HCT116 (cell line): ENCODE results near the gene KSR1. TPM values are rescaled to one million over a fixed set of nuclear protein-coding genes. Genes with fewer than 3 reads are reported as not detected.

Experiments
- ATAC-seq: fragments of 200-7000 bp; cut with Tn5 transposase; 2 replicates; pipeline ENCODE4 v1.9.1; 2020; ENCODE audit warnings: mild to moderate bottlenecking, moderate library complexity
- BruUV-seq: library from RNA; stranded (reverse); fragments of 400-500 nt; replicated peaks from 2 replicates; lab custom pipeline; 2021; lab: Mats Ljungman, UMichigan
- CTCF ChIA-PET: fragments of 300-600 bp; sonication (Branson Sonifier 250); formaldehyde crosslinking; loops from one replicate; lab custom pipeline; 2021; ENCODE audit warnings: antibody characterized with exemption; lab: Charles Lee
- POLR2A ChIA-PET: fragments of 300-600, 350-600 bp; sonication (Branson Sonifier 250); formaldehyde crosslinking; loops from one replicate; lab custom pipeline; 2021; ENCODE audit warnings: antibody characterized with exemption; lab: Charles Lee
- RAD21 ChIA-PET, 2 experiments: fragments of 300-600 bp; sonication (Branson Sonifier 250); formaldehyde crosslinking; loops; one replicate each; lab custom pipeline; 2023; ENCODE audit warnings: low total read pairs in 2 of 2; ENCODE audit not compliant: uncharacterized antibody in 2 of 2, unreplicated experiment in 2 of 2, low non-redundant PET in 1 of 2; lab: Charles Lee
- DNase-seq: peaks from one replicate; pipeline ENCODE4 v3.0.0-alpha.2; 2010; ENCODE audit warnings: low read depth, low spot score
- H2AFZ ChIP-seq: fragments of 200-600 bp; shearing (Covaris generic), sonication (generic); 2 replicates; pipeline ENCODE4 v1.6.1; 2017; ENCODE audit warnings: low read depth, mixed run types, mixed read lengths, antibody characterized with exemption, low read length; ENCODE audit not compliant: poor library complexity, severe bottlenecking
- H3K27ac ChIP-seq: 2 replicates; pipeline ENCODE4 v1.5.1; 2012; ENCODE audit warnings: low read depth, low read length
- H3K27me3 ChIP-seq: fragments of 200-600 bp; sonication (generic); 2 replicates; pipeline ENCODE4 v1.6.1; 2016; ENCODE audit warnings: mixed run types, low read length, mixed read lengths; ENCODE audit not compliant: insufficient read depth
- H3K36me3 ChIP-seq, 2 experiments: fragments of 200-500 bp in 1 of 2; fragments of 200-600 bp in 1 of 2; sonication (Bioruptor generic) in 1 of 2; sonication (generic) in 1 of 2; 2 replicates each; pipeline versions ENCODE4 v1.5.1 to v1.6.1; 2014 to 2016; ENCODE audit warnings: low read length in 2 of 2, inconsistent platforms in 1 of 2, mixed read lengths in 1 of 2, mixed run types in 1 of 2; ENCODE audit not compliant: insufficient read depth in 2 of 2, control insufficient read depth in 1 of 2
- H3K4me1 ChIP-seq, 2 experiments: fragments of 200-600 bp in 1 of 2; sonication (generic) in 1 of 2; 2 replicates each; pipeline versions ENCODE4 v1.5.1 to v1.6.1; 2012 to 2017; ENCODE audit warnings: low read length in 2 of 2, inconsistent platforms in 1 of 2, mild to moderate bottlenecking in 1 of 2, mixed read lengths in 1 of 2, mixed run types in 1 of 2, moderate library complexity in 1 of 2; ENCODE audit not compliant: insufficient read depth in 2 of 2, control insufficient read depth in 1 of 2
- H3K4me2 ChIP-seq: fragments of 200-600 bp; sonication (generic); 2 replicates; pipeline ENCODE4 v1.6.1; 2017; ENCODE audit warnings: mixed run types, low read length, mixed read lengths
- H3K4me3 ChIP-seq, 2 experiments: fragments of 200-600 bp in 1 of 2; sonication (generic) in 1 of 2; replicated peaks in 1 of 2; 2 replicates each; pipeline ENCODE4 v1.5.1; 2011 to 2016; ENCODE audit warnings: low read length in 2 of 2, control low read depth in 1 of 2, low read depth in 1 of 2, mild to moderate bottlenecking in 1 of 2, mixed read lengths in 1 of 2, mixed run types in 1 of 2
- H3K79me2 ChIP-seq: fragments of 200-600 bp; sonication (generic); 2 replicates; pipeline ENCODE4 v1.6.1; 2017; ENCODE audit warnings: mild to moderate bottlenecking, mixed run types, low read length, moderate library complexity, mixed read lengths; ENCODE audit not compliant: insufficient read depth
- H3K9ac ChIP-seq: fragments of 200-600 bp; sonication (generic); 2 replicates; pipeline ENCODE4 v1.6.1; 2016; ENCODE audit warnings: low read length, mixed read lengths
- H3K9me2 ChIP-seq: fragments of 200-600 bp; sonication (generic), shearing (Covaris generic); 2 replicates; pipeline ENCODE4 v1.6.1; 2017; ENCODE audit warnings: mixed run types, mild to moderate bottlenecking, moderate library complexity; ENCODE audit not compliant: insufficient read depth
- H3K9me3 ChIP-seq, 2 experiments: fragments of 200-500 bp in 1 of 2; fragments of 200-600 bp in 1 of 2; sonication (Bioruptor generic) in 1 of 2; sonication (generic) in 1 of 2; 2 replicates each; pipeline ENCODE4 v1.6.1; 2014 to 2017; ENCODE audit warnings: low read length in 2 of 2, mixed read lengths in 2 of 2, inconsistent platforms in 1 of 2, low read depth in 1 of 2, mild to moderate bottlenecking in 1 of 2, mixed run types in 1 of 2, moderate library complexity in 1 of 2; ENCODE audit not compliant: control insufficient read depth in 1 of 2, insufficient read depth in 1 of 2
- H4K20me1 ChIP-seq: fragments of 200-600 bp; sonication (generic), shearing (Covaris generic); 2 replicates; pipeline ENCODE4 v1.6.1; 2017; ENCODE audit warnings: mixed run types, mild to moderate bottlenecking, moderate library complexity; ENCODE audit not compliant: insufficient read depth
- EGR1 ChIP-seq: IDR thresholded peaks from 2 replicates; pipeline ENCODE4 v1.6.1; 2012; ENCODE audit warnings: low read depth
- ELF1 ChIP-seq: IDR thresholded peaks from 2 replicates; pipeline ENCODE4 v1.6.1; 2012; ENCODE audit warnings: low read depth, borderline replicate concordance
- POLR2AphosphoS5 ChIP-seq: IDR thresholded peaks from 2 replicates; pipeline ENCODE4 v1.6.1; 2011; ENCODE audit warnings: mild to moderate bottlenecking, low read depth, low read length, moderate library complexity
- REST ChIP-seq: IDR thresholded peaks from 2 replicates; pipeline ENCODE4 v1.6.1; 2012; ENCODE audit warnings: low read depth
- SP1 ChIP-seq: IDR thresholded peaks from 2 replicates; pipeline ENCODE4 v1.6.1; 2012; ENCODE audit warnings: low read depth
- YY1 ChIP-seq: IDR thresholded peaks from 2 replicates; pipeline ENCODE4 v1.6.1; 2011; ENCODE audit warnings: low read length, low read depth, moderate library complexity, mild to moderate bottlenecking; ENCODE audit not compliant: insufficient replicate concordance; ENCODE audit errors: extremely low read depth
- ZFX ChIP-seq: fragments of 450-650 bp; IDR thresholded peaks from 2 replicates; pipeline ENCODE4 v1.6.1; 2017
- intact Hi-C: fragments of 100-400 bp; cut with micrococcal nuclease; formaldehyde crosslinking; loops from 2 replicates; pipeline ENCODE4 v1.10.0; 2022
- total RNA-seq: library from RNA; stranded (reverse); gene quantifications from one replicate; pipeline ENCODE4 v1.2.1, GENCODE V29; 2021; ENCODE audit not compliant: unreplicated experiment

The KSR1 gene
- total RNA-seq, 1 experiment from 2014 or later, result 16.5 TPM

GRCh38 chr17:27542841-27543463 is 86.7 kb downstream of the KSR1 start:
- Histone ChIP-seq H2AFZ (no peak overlapping the region), H3K9ac (no peak overlapping the region), H3K9me3 (no peaks in the 10 kb centered on the region), H3K9me2 (no peaks in the 10 kb centered on the region), H3K36me3 (no peaks in the 10 kb centered on the region), H3K79me2 (no peaks in the 10 kb centered on the region), H4K20me1 (no peaks in the 10 kb centered on the region), H3K27ac (no peak overlapping the region), H3K4me1 (peaks cover 26% of the 10 kb centered on the region in 2 experiments), H3K4me3 (no peak overlapping the region), H3K27me3 (no peaks in the 10 kb centered on the region), H3K4me2 (no peak overlapping the region)
- intact Hi-C loops, result no loop called here
- DNase-seq, result no peak
- no peak for ATAC-seq
- BruUV-seq, result no TSS peak
- POLR2A ChIA-PET, result no interaction called here
- RAD21 ChIA-PET, result no interaction called here
- CTCF ChIA-PET, result no interaction called here
- TF ChIP-seq POLR2AphosphoS5 (no peak), ZFX (no peak), YY1 (no peak), SP1 (no peak), EGR1 (no peak), REST (no peak), ELF1 (no peak)
